ENCODE data around the gene MRPS6.

DNA sequence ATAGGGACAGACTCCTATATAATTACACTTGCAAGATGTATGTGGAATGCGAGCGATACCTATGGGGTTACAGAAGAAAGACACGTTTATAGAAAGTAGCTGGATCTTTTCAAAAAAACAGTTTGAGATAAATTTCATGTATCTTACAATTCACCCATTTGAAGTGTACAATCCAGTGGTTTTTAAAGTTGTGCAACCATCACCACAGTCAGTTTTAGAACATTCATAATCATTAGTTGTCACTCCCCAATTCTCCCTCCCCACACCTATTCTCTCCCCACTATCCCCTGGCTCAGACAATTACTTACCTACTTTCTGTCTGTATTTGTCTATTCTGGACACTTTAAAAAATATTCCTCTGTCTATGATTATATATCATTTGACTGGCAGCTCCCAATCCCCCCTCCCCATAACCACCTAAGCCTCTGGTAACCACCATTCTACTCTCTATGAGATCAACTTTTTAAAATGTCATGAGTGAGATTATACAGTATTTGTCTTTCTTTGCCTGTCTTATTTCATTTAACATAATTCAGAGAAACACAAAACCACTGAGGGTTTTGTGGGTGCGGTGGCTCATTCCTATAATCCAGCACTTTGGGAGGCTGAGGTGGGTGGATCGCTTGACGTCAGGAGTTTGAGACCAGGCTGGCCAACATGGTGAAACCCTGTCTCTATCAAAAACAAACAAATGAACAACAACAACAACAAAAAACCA, 39.1 kb downstream of the MRPS6 start:
- TF ChIP-seq POLR2A (IDR thresholded peaks at IDR 0.05; ENCODE audit: low read depth, low read length) = no peak
- no peak for TF ChIP-seq POLR2AphosphoS5 (IDR thresholded peaks at IDR 0.05; ENCODE audit: low read depth, low read length)
